ENCODE results near the gene SDK1.

SDK1 gene

DNA sequence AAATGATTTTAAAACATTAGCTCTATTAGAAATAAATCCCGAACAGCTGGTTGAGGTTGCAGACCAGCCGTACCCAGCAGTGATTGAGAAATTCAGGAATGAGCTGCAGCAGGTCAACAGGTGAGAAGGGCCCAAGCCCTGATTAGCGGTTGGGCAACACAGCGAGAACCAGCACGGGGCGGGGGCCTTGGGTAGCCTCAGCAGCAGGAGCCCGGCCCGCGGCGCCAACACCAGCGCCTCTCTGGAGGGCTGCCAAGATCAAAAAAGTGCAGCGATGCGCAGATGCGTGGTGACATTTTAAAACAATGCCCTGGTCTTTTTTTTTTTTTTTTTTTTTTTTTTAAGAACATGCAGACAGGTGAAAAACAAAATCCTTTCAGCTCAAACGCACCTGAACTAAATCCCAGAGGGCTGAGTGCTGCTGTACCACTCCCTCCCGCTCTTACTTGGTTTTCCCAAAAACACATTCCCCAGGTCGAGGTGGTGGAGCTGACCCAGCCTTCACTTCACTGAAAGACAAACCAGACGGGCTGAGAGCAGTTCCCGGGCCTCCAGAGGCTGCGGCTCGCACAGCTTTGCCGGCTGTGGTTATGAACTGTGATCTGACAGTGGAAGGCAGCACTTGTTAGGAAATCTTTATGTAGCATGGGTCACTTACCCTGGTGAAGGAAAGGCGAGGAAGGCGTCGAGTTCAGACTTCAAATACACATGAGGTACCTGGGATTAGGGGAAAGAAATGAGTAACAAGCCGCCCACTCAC lies 579.4 kb downstream of the SDK1 start:
- DNase-seq: peak; percentile 61 to 66
- Histone ChIP-seq H4K12ac (ENCODE audit: low read depth, low read length) (no peak overlapping the region), H3K4me2 (ENCODE audit: low read length) (no peak overlapping the region), H3K79me1 (ENCODE audit: low read length) (no peaks in the 10 kb centered on the region), H3K27ac (ENCODE audit: low read depth, low read length) (no peak overlapping the region), H2BK120ac (ENCODE audit: insufficient read depth, low read length, poor library complexity) (no peak overlapping the region), H4K8ac (ENCODE audit: low read depth, low read length) (no peak overlapping the region), H2AK5ac (ENCODE audit: low read length) (no peak overlapping the region), H2AFZ (ENCODE audit: insufficient read depth, low read length, poor library complexity) (no peak overlapping the region), H2BK5ac (ENCODE audit: low read depth, low read length, poor library complexity) (no peak overlapping the region), H3K4ac (ENCODE audit: low read depth, low read length) (no peak overlapping the region), H3K14ac (ENCODE audit: low read length) (no peak overlapping the region), H3K9me3 (ENCODE audit: insufficient read depth, low read depth, low read length) (no peaks in the 10 kb centered on the region), H3K79me2 (ENCODE audit: control insufficient read depth, insufficient read depth, low read length, poor library complexity) (no peaks in the 10 kb centered on the region), H3K36me3 (ENCODE audit: control insufficient read depth in 1 of 2, insufficient read depth in 2 of 2, low read length in 2 of 2) (peaks cover 0 to 2% of the 10 kb centered on the region in 2 experiments), H4K91ac (ENCODE audit: low read depth, low read length) (no peak overlapping the region), H3K18ac (ENCODE audit: low read length) (no peak overlapping the region), H2BK12ac (ENCODE audit: low read length) (no peak overlapping the region), H3K4me1 (ENCODE audit: control insufficient read depth in 1 of 2, insufficient read depth in 2 of 2, low read length in 2 of 2) (no peaks in the 10 kb centered on the region), H3K9ac (ENCODE audit: low read length) (no peak overlapping the region), H3K4me3 (ENCODE audit: low read depth, low read length) (no peak overlapping the region), H3K23ac (ENCODE audit: low read length) (no peak overlapping the region), H3K27me3 (ENCODE audit: insufficient read depth, low read length) (no peaks in the 10 kb centered on the region)
- WGBS (ENCODE audit: extremely low coverage, insufficient coverage, insufficient read length): no CpG with 5 or more reads among the region's 26 CpGs

DNA sequence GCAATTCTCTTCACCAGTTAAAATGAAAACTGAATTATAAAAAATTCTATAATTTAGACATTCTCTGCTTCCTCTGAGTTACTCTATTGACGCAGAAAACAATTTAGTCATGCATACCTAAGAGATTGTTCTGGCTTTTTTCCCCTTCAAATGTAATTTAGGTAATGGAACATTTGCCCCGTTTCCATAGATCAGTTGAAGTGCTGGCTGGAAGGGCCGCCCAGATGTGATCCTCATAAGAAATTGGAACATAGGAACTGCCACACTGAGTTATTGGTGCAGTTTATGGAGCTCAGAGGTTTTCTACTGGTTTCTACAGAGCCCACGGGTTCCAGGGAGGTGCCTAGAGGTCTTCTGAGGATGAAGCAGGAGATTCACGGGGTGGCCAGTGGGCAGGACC lies 581.7 kb downstream of the SDK1 start:
- Histone ChIP-seq H3K9ac (ENCODE audit: low read length) (no peak overlapping the region), H3K27me3 (ENCODE audit: insufficient read depth, low read length) (no peaks in the 10 kb centered on the region), H4K8ac (ENCODE audit: low read depth, low read length) (no peak overlapping the region), H3K18ac (ENCODE audit: low read length) (no peak overlapping the region), H3K9me3 (ENCODE audit: insufficient read depth, low read depth, low read length) (no peaks in the 10 kb centered on the region), H3K4me3 (ENCODE audit: low read depth, low read length) (no peak overlapping the region), H2BK120ac (ENCODE audit: insufficient read depth, low read length, poor library complexity) (no peak overlapping the region), H3K23ac (ENCODE audit: low read length) (no peak overlapping the region), H2AFZ (ENCODE audit: insufficient read depth, low read length, poor library complexity) (no peak overlapping the region), H3K4me1 (ENCODE audit: control insufficient read depth in 1 of 2, insufficient read depth in 2 of 2, low read length in 2 of 2) (no peaks in the 10 kb centered on the region), H3K79me2 (ENCODE audit: control insufficient read depth, insufficient read depth, low read length, poor library complexity) (no peaks in the 10 kb centered on the region), H3K79me1 (ENCODE audit: low read length) (no peaks in the 10 kb centered on the region), H4K91ac (ENCODE audit: low read depth, low read length) (no peak overlapping the region), H2BK5ac (ENCODE audit: low read depth, low read length, poor library complexity) (no peak overlapping the region), H3K36me3 (ENCODE audit: control insufficient read depth in 1 of 2, insufficient read depth in 2 of 2, low read length in 2 of 2) (peaks cover 0 to 2% of the 10 kb centered on the region in 2 experiments), H3K14ac (ENCODE audit: low read length) (no peak overlapping the region), H3K4me2 (ENCODE audit: low read length) (no peak overlapping the region), H4K12ac (ENCODE audit: low read depth, low read length) (no peak overlapping the region), H2AK5ac (ENCODE audit: low read length) (no peak overlapping the region), H3K27ac (ENCODE audit: low read depth, low read length) (no peak overlapping the region), H2BK12ac (ENCODE audit: low read length) (no peak overlapping the region), H3K4ac (ENCODE audit: low read depth, low read length) (no peak overlapping the region)
- DNase-seq: no peak
- WGBS (ENCODE audit: extremely low coverage, insufficient coverage, insufficient read length): no CpG with 5 or more reads among the region's 5 CpGs

DNA sequence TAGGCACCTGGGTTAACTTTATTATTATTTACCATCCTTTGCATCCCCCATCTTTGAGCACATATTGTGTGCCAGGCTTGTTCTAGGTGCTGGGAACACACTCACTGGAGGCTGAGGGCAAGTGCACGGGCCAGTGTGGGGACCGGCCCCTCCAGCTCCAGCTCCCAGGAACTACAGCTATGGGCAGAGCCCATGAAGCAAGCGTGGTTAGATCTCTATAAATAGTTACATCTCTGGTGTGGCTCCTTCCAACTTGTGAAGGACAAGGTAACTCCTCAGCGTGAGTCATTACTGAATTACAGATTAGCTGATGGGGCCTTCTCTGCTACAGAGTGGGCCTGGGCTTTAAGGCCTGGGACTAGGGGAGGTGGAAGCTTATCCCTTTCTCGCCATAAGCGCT lies 583.5 kb downstream of the SDK1 start:
- H3K4ac ChIP-seq (ENCODE audit: low read depth, low read length): no peak overlapping the region
- H4K12ac ChIP-seq (ENCODE audit: low read depth, low read length): no peak overlapping the region
- H3K36me3 ChIP-seq (ENCODE audit: control insufficient read depth in 1 of 2, insufficient read depth in 2 of 2, low read length in 2 of 2): peaks cover 0 to 2% of the 10 kb centered on the region in 2 experiments
- H3K14ac ChIP-seq (ENCODE audit: low read length): no peak overlapping the region
- no peak overlapping the region for H2AFZ ChIP-seq (ENCODE audit: insufficient read depth, low read length, poor library complexity)
- H3K79me2 ChIP-seq (ENCODE audit: control insufficient read depth, insufficient read depth, low read length, poor library complexity): no peaks in the 10 kb centered on the region
- H2AK5ac ChIP-seq (ENCODE audit: low read length): no peak overlapping the region
- no CpG with 5 or more reads among the region's 6 CpGs for WGBS (ENCODE audit: extremely low coverage, insufficient coverage, insufficient read length)
- no peak overlapping the region for H2BK5ac ChIP-seq (ENCODE audit: low read depth, low read length, poor library complexity)
- H3K4me1 ChIP-seq (ENCODE audit: control insufficient read depth in 1 of 2, insufficient read depth in 2 of 2, low read length in 2 of 2): no peaks in the 10 kb centered on the region
- no peak overlapping the region for H3K23ac ChIP-seq (ENCODE audit: low read length)
- H2BK120ac ChIP-seq (ENCODE audit: insufficient read depth, low read length, poor library complexity): no peak overlapping the region
- H3K9ac ChIP-seq (ENCODE audit: low read length): no peak overlapping the region
- H3K79me1 ChIP-seq (ENCODE audit: low read length): no peaks in the 10 kb centered on the region
- no peak overlapping the region for H3K4me3 ChIP-seq (ENCODE audit: low read depth, low read length)
- no peak overlapping the region for H4K91ac ChIP-seq (ENCODE audit: low read depth, low read length)
- no peak for DNase-seq
- no peak overlapping the region for H3K4me2 ChIP-seq (ENCODE audit: low read length)
- H3K18ac ChIP-seq (ENCODE audit: low read length): no peak overlapping the region
- H3K27me3 ChIP-seq (ENCODE audit: insufficient read depth, low read length): no peaks in the 10 kb centered on the region
- no peaks in the 10 kb centered on the region for H3K9me3 ChIP-seq (ENCODE audit: insufficient read depth, low read depth, low read length)
- H2BK12ac ChIP-seq (ENCODE audit: low read length): no peak overlapping the region
- no peak overlapping the region for H4K8ac ChIP-seq (ENCODE audit: low read depth, low read length)
- H3K27ac ChIP-seq (ENCODE audit: low read depth, low read length): no peak overlapping the region

DNA sequence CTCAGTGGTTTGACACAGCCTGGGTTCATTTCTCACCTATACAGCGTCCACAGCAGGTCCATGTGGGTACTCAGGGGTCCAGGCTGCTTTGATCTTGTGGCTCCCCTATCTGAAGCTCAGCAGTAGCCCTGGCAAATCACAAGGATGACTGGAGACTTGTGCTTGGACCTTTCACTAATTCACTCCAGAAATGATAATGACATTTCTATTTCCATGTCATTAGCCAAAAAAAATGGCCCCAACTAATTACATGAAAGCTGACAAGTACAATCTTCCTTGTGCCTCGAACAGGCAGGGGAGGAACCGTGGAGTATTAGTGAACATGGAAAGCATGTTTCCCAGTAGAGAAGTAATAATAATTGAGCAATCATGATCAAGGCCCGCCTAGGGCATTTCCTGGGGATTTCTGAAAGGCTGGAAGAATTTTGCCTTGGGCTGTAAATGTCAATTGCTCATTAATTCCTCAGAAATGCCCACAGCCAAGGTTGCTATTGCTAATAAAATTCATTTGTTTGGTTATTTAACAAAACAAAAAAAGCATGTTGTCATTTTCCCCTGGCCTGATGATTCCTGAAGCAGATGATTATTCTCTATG lies 586.1 kb downstream of the SDK1 start:
- no peak overlapping the region for H3K18ac ChIP-seq (ENCODE audit: low read length)
- H3K9ac ChIP-seq (ENCODE audit: low read length): no peak overlapping the region
- no peak overlapping the region for H2AK5ac ChIP-seq (ENCODE audit: low read length)
- H2BK120ac ChIP-seq (ENCODE audit: insufficient read depth, low read length, poor library complexity): no peak overlapping the region
- H3K27me3 ChIP-seq (ENCODE audit: insufficient read depth, low read length): no peaks in the 10 kb centered on the region
- no peaks in the 10 kb centered on the region for H3K79me2 ChIP-seq (ENCODE audit: control insufficient read depth, insufficient read depth, low read length, poor library complexity)
- no peak overlapping the region for H3K4ac ChIP-seq (ENCODE audit: low read depth, low read length)
- H3K27ac ChIP-seq (ENCODE audit: low read depth, low read length): no peak overlapping the region
- no peak overlapping the region for H4K12ac ChIP-seq (ENCODE audit: low read depth, low read length)
- H3K36me3 ChIP-seq (ENCODE audit: control insufficient read depth in 1 of 2, insufficient read depth in 2 of 2, low read length in 2 of 2): peaks cover 0 to under 1% of the 10 kb centered on the region in 2 experiments
- H3K23ac ChIP-seq (ENCODE audit: low read length): no peak overlapping the region
- no peak overlapping the region for H2BK12ac ChIP-seq (ENCODE audit: low read length)
- no peaks in the 10 kb centered on the region for H3K9me3 ChIP-seq (ENCODE audit: insufficient read depth, low read depth, low read length)
- H4K8ac ChIP-seq (ENCODE audit: low read depth, low read length): no peak overlapping the region
- no peaks in the 10 kb centered on the region for H3K79me1 ChIP-seq (ENCODE audit: low read length)
- H2AFZ ChIP-seq (ENCODE audit: insufficient read depth, low read length, poor library complexity): no peak overlapping the region
- no peak overlapping the region for H3K14ac ChIP-seq (ENCODE audit: low read length)
- H3K4me2 ChIP-seq (ENCODE audit: low read length): no peak overlapping the region
- DNase-seq: peak; percentile 78 to 94
- no peak overlapping the region for H2BK5ac ChIP-seq (ENCODE audit: low read depth, low read length, poor library complexity)
- no peak overlapping the region for H4K91ac ChIP-seq (ENCODE audit: low read depth, low read length)
- H3K4me1 ChIP-seq (ENCODE audit: control insufficient read depth in 1 of 2, insufficient read depth in 2 of 2, low read length in 2 of 2): no peaks in the 10 kb centered on the region
- no peak overlapping the region for H3K4me3 ChIP-seq (ENCODE audit: low read depth, low read length)
- no CpG with 5 or more reads among the region's 4 CpGs for WGBS (ENCODE audit: extremely low coverage, insufficient coverage, insufficient read length)

All from trophoblast cell (in vitro differentiated cells and primary cell).